GM12872 (cell line): ENCODE measurements around the gene EFCAB6.

ENCODE experiments used
- CTCF ChIP-seq: IDR thresholded peaks from 3 replicates; pipeline ENCODE4 v1.5.1; 2011; ENCODE audit warnings: low read depth, mild to moderate bottlenecking, low read length, moderate library complexity; ENCODE audit not compliant: insufficient read depth

EFCAB6 gene

GRCh38 chr22:43530349-43531201, 281.5 kb downstream of the EFCAB6 start:
- TF ChIP-seq CTCF: no peak

- TF ChIP-seq CTCF: no peak
Observed at GRCh38 chr22:43529934-43530333, 282.2 kb downstream of the EFCAB6 start.

- no peak for TF ChIP-seq CTCF
Observed at GRCh38 chr22:43529461-43529860, 282.6 kb downstream of the EFCAB6 start.

- no peak for TF ChIP-seq CTCF
Observed at GRCh38 chr22:43528601-43529360, 283.3 kb downstream of the EFCAB6 start.

- no peak for TF ChIP-seq CTCF
Observed at GRCh38 chr22:43526946-43527345, 285.2 kb downstream of the EFCAB6 start.

- no peak for TF ChIP-seq CTCF
Observed at GRCh38 chr22:43526117-43526655, 285.9 kb downstream of the EFCAB6 start.

GRCh38 chr22:43521716-43522115, 290.4 kb downstream of the EFCAB6 start:
- TF ChIP-seq CTCF: no peak
